DOHH2 (cell line): ENCODE measurements around the gene PODXL.

Experiments used
- EZH2phosphoT487 ChIP-seq: fragments of 200-600 bp; sonication (generic); IDR thresholded peaks from 2 replicates; pipeline ENCODE4 v1.6.1; 2017; ENCODE audit warnings: borderline replicate concordance, mild to moderate bottlenecking, antibody characterized with exemption, low read length, moderate library complexity, mixed read lengths
- TF ChIP-seq, protein P1 (sequence below): fragments of 200-600 bp; sonication (generic); IDR thresholded peaks from one replicate; pipeline ENCODE4 v1.5.1; 2014; ENCODE audit warnings: antibody characterized with exemption, mild to moderate bottlenecking, low read depth, low read length; ENCODE audit not compliant: poor library complexity, severe bottlenecking

DNA sequence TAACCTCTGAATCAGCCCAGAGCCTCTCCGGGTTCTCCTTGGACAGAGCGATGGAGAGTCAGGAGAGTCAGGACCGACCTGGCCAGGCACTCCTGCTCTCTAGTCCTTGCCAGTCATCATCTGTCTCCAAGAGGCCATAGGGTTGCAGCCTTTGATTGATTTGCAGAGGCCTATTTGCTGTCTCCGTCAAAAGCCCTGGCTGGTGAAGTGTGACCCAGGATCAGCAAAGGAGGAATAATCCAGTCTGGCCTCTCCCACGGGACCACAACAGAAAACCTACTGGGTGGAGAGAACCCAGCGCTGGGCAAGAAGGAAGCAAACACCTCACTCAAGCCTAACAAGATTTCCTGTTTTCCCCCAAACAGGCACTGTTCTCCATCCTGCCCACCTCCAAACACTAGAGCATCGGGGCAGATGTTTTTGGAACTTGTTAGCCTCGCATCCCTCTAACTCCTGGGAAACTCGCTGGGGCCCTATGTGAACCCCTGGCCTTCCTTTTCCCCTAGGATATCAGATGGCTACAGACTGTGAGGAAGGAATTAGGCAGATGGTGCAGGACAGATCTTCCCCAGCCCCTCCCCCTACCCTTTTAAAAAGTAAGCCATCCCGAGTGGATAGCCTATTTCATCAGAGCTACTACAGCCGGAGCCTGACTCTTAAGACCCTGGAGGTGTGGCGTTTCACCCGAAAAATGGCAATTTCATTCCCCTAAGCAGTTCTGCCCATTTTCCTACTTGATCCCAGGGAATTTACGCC, 54.3 kb downstream of the PODXL start:
- TF ChIP-seq, protein P1, sequence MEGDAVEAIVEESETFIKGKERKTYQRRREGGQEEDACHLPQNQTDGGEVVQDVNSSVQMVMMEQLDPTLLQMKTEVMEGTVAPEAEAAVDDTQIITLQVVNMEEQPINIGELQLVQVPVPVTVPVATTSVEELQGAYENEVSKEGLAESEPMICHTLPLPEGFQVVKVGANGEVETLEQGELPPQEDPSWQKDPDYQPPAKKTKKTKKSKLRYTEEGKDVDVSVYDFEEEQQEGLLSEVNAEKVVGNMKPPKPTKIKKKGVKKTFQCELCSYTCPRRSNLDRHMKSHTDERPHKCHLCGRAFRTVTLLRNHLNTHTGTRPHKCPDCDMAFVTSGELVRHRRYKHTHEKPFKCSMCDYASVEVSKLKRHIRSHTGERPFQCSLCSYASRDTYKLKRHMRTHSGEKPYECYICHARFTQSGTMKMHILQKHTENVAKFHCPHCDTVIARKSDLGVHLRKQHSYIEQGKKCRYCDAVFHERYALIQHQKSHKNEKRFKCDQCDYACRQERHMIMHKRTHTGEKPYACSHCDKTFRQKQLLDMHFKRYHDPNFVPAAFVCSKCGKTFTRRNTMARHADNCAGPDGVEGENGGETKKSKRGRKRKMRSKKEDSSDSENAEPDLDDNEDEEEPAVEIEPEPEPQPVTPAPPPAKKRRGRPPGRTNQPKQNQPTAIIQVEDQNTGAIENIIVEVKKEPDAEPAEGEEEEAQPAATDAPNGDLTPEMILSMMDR, result no peak
- no peak for TF ChIP-seq EZH2phosphoT487
